Breast epithelium (tissue), 4 donors: ENCODE results near the gene TCP10L. TPM values are rescaled to one million over a fixed set of nuclear protein-coding genes. Genes with fewer than 3 reads are reported as not detected.
"Not testable (repeated sequence)": the region's sequence is repeated elsewhere in the genome, so short reads cannot be mapped to it uniquely, and the experiment has no call there.

Source experiments
- DNase-seq, 2 donors: peaks; one replicate each; pipeline ENCODE4 v3.0.0-alpha.2; 2019; ENCODE audit warnings: low spot score in 2 of 2
- H3K27ac ChIP-seq, 2 donors: fragments of 200-600 bp; sonication (generic) in 1 of 2; one replicate each; pipeline ENCODE4 v1.5.1; 2016 to 2019; ENCODE audit warnings: mild to moderate bottlenecking in 1 of 2
- H3K27me3 ChIP-seq, 2 donors: fragments of 200-600 bp; sonication (generic) in 1 of 2; one replicate each; pipeline versions ENCODE4 v1.5.1 to v1.6.0; 2017 to 2019; ENCODE audit warnings: control low read depth in 1 of 2, mild to moderate bottlenecking in 1 of 2
- H3K36me3 ChIP-seq: fragments of 200-600 bp; one replicate; pipeline ENCODE4 v1.5.1; 2019
- H3K4me1 ChIP-seq, 2 donors: fragments of 200-600 bp; sonication (generic); one replicate each; pipeline ENCODE4 v1.5.1; 2016 to 2019; ENCODE audit warnings: control low read depth in 1 of 2
- H3K4me3 ChIP-seq, 3 donors: fragments of 200-600 bp; sonication (generic); 1 replicate in 2 of 3; 2 replicates in 1 of 3; pipeline ENCODE4 v1.5.1; 2016 to 2019; ENCODE audit warnings: mild to moderate bottlenecking in 3 of 3, moderate library complexity in 2 of 3
- H3K9me3 ChIP-seq, 2 donors: fragments of 200-600 bp; sonication (generic) in 1 of 2; one replicate each; pipeline ENCODE4 v1.5.1; 2016 to 2019; ENCODE audit warnings: control low read depth in 1 of 2
- POLR2A ChIP-seq: fragments of 450-650 bp; IDR thresholded peaks from one replicate; pipeline ENCODE4 v1.6.1; 2016; ENCODE audit warnings: antibody characterized with exemption, mild to moderate bottlenecking, moderate library complexity
- POLR2AphosphoS5 ChIP-seq, 3 donors: sonication (generic); formaldehyde crosslinking; IDR thresholded peaks; one replicate each; pipeline ENCODE4 v1.6.1; 2017; ENCODE audit warnings: antibody characterized with exemption in 3 of 3
- intact Hi-C: fragments of 100-400 bp; cut with DNase I; formaldehyde crosslinking; loops from one replicate; pipeline ENCODE4 v1.15.1; 2023; ENCODE audit warnings: low total_unique reads
- total RNA-seq, 3 donors: library from RNA; depleted of rRNA; stranded (reverse); fragments of >200 nt; gene quantifications; one replicate each; pipeline ENCODE4 v1.1.0, GENCODE V29; 2016
- TF ChIP-seq, protein P1 (sequence below), 3 donors: fragments of 450-650 bp; IDR thresholded peaks; one replicate each; pipeline ENCODE4 v1.5.1; 2016 to 2017; ENCODE audit warnings: antibody characterized with exemption in 3 of 3, mild to moderate bottlenecking in 3 of 3, moderate library complexity in 3 of 3

TCP10L gene, protein sequence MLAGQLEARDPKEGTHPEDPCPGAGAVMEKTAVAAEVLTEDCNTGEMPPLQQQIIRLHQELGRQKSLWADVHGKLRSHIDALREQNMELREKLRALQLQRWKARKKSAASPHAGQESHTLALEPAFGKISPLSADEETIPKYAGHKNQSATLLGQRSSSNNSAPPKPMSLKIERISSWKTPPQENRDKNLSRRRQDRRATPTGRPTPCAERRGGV
- under 1 TPM; 0.48 to 0.73 (median 0.66) TPM for total RNA-seq

DNA sequence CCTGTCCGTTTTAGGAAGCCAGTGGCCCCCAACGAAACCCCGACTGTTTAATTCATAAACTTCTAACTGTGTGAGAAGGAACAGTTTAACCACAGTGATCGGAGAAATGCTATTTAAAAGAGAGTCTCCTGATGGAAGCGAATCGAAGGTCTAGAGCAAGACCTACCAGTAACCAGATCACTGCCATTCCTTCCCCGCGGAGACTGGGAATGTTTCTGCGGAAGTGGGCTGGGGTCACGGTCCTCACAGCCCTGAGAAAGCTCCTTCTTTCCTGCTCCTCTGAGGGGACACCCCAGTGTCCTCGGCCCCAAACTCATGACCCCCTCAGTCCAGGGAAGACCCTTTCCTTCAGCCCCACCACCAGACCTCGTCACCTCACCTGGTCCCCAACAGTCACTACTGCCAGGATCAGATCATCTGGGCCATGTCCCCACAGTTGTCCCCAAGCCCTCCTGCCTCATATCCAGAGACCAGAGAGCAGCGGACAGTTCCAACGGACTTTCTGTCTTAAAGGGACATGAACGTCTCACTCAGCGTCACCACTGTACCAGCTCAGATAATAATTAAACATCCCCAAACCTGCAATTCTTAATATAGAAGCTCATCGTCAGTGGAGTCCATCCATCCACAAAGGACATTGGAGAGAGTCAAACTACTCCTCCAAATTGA is at the start of gene TCP10L:
TSS of gene TCP10L (minus strand) at position 482 of the 669 bp plus-strand sequence. CDS start 1,219 bp downstream, outside the sequence.
- no peaks in the 10 kb centered on the region for H3K4me1 ChIP-seq
- TF ChIP-seq POLR2A (no peak), POLR2AphosphoS5 (IDR thresholded peaks at IDR 0.05) (no peak)
- TF ChIP-seq, protein P1, sequence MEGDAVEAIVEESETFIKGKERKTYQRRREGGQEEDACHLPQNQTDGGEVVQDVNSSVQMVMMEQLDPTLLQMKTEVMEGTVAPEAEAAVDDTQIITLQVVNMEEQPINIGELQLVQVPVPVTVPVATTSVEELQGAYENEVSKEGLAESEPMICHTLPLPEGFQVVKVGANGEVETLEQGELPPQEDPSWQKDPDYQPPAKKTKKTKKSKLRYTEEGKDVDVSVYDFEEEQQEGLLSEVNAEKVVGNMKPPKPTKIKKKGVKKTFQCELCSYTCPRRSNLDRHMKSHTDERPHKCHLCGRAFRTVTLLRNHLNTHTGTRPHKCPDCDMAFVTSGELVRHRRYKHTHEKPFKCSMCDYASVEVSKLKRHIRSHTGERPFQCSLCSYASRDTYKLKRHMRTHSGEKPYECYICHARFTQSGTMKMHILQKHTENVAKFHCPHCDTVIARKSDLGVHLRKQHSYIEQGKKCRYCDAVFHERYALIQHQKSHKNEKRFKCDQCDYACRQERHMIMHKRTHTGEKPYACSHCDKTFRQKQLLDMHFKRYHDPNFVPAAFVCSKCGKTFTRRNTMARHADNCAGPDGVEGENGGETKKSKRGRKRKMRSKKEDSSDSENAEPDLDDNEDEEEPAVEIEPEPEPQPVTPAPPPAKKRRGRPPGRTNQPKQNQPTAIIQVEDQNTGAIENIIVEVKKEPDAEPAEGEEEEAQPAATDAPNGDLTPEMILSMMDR (IDR thresholded peaks at IDR 0.05), result no peak
- H3K27me3 ChIP-seq, result no peaks in the 10 kb centered on the region
- intact Hi-C loops, result no loop called here
- H3K9me3 ChIP-seq, result no peaks in the 10 kb centered on the region
- H3K4me3 ChIP-seq, result no peak within 1 kb of the TSS
- no peak for DNase-seq
- no peaks in the 10 kb centered on the region for H3K36me3 ChIP-seq
- no peak within 1 kb of the TSS for H3K27ac ChIP-seq

DNA sequence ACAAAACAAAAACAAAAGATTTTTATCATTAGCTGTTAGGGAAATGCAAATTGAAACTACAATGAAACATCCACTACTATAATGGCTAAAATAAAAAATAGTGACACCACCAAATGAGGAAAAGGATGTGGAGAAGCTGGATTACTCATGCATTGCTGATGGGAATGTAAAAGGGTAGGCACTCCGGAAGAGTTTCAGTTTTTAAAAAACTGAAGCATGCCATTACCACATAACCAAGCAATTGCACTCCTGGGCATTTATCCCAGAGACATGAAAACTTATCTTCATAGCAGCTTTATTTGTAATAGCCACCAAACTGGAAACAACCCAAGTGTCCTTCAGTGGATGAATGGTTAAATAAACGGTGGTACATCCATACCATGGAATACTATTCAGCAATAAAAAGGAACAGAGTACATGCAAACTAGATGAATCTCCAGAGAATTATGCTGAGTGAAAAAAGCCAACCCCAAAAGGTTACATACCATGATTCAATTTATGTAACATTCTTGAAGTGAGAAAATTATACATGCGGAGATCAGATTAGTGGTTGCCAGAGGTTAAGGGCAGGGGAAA is 41.4 kb upstream of the TCP10L start:
- H3K27ac ChIP-seq, result no peak overlapping the region
- DNase-seq, result no peak

DNA sequence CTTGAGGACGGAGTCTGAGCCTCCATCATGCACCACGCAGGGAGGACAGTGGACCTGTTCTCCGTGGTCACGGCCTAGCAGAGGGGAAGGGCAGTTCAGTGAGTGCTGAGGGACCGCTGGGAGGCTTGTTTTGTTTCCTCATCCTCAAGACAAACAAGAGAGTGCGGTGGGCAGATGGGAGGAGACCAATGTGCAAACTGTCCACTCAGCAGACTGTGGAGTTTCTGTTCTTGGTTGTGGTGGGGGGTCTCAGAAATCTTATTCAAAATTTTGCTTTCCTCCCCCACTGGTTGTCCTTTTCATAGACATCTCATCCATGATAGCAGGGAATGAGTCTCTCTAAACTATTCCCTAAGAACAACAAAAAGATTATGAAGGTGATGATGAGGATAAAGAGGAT is 32.9 kb upstream of the TCP10L start:
- H3K4me3 ChIP-seq, intact Hi-C loops, DNase-seq, H3K27ac ChIP-seq, H3K4me1 ChIP-seq, H3K27me3 ChIP-seq, H3K9me3 ChIP-seq, H3K36me3 ChIP-seq: not testable (repeated sequence)

More for the DNA sequence above, 41.4 kb upstream of the TCP10L start:
- H3K4me3 ChIP-seq, result no peak overlapping the region
- no peaks in the 10 kb centered on the region for H3K4me1 ChIP-seq
- H3K27me3 ChIP-seq, result no peaks in the 10 kb centered on the region
- H3K9me3 ChIP-seq, result peaks cover 0 to 6% of the 10 kb centered on the region in 2 donors
- TF ChIP-seq, protein P1 (IDR thresholded peaks at IDR 0.05), result no peak
- no peak for TF ChIP-seq POLR2A
- TF ChIP-seq POLR2AphosphoS5 (IDR thresholded peaks at IDR 0.05), result no peak
- intact Hi-C loops, result no loop called here
- no peaks in the 10 kb centered on the region for H3K36me3 ChIP-seq

DNA sequence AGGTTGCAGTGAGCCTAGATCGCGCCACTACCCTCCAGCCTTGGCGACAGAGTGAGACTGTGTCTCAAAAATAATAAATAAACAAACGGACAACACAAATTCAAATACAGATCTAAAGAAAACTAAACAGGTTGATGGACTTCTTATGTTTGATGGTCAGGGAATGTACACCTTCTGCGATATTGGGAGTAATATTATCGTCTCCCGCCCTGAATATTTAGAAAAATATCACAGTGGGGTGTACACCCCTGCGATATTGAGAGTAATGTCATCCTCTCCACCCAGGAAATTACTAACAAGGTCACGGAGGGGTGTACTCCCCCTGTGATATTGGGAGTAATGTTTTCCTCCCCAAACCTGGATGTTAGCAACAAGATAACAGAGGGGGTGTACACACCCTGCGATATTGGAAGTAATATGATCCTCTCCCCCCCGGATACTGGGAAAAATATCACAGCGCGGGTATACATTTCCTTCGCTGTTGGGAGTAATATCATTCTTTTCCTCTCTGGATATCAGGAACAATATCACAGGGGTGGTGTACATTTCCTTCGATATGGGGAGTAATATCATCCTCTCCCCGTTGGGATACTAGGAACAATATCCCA is 28.2 kb upstream of the TCP10L start:
- Histone ChIP-seq H3K27ac (peak overlapping the region; percentile 91 to 94), H3K27me3 (no peaks in the 10 kb centered on the region), H3K36me3 (no peaks in the 10 kb centered on the region), H3K4me3 (peak overlapping the region; percentile 67 to 81 (median 81)), H3K4me1 (peaks cover 0 to 3% of the 10 kb centered on the region in 2 donors), H3K9me3 (no peaks in the 10 kb centered on the region)
- TF ChIP-seq POLR2AphosphoS5 (IDR thresholded peaks at IDR 0.05) (no peak), POLR2A (no peak)
- TF ChIP-seq, protein P1 (IDR thresholded peaks at IDR 0.05), result no peak
- intact Hi-C loops, result no loop called here
- no peak for DNase-seq

DNA sequence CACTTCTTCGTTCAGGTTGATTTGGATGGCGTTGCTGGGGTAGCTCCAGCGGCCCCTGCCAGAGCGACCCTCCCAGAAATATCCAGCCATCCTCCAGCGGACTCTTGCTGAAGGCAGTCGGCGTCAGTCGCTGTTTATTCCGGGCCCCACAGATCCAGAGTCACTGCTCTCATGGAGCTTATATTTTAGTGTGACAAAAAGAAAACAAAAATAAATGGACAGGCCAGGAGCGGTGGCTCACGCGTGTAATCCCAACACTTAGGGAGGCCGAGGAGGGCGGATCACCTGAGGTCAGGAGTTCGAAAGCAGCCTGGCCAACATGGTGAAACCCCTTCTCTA is 27.6 kb upstream of the TCP10L start:
- intact Hi-C loops, result no loop called here
- Histone ChIP-seq H3K27me3 (no peaks in the 10 kb centered on the region), H3K36me3 (no peaks in the 10 kb centered on the region), H3K27ac (peak overlapping the region; percentile 91 to 94), H3K9me3 (no peaks in the 10 kb centered on the region), H3K4me1 (peaks cover 0 to 3% of the 10 kb centered on the region in 2 donors), H3K4me3 (peak overlapping the region; percentile 67 to 81 (median 81))
- no peak for DNase-seq
- TF ChIP-seq POLR2A (no peak), POLR2AphosphoS5 (IDR thresholded peaks at IDR 0.05) (no peak)
- TF ChIP-seq, protein P1 (IDR thresholded peaks at IDR 0.05), result no peak
